GM18502 (cell line): ENCODE data around the gene HLTF.

Source experiments
- ATAC-seq: cut with Tn5 transposase; IDR thresholded peaks from one replicate; pipeline ENCODE4 v1.9.1; 2021; ENCODE audit warnings: mild to moderate bottlenecking; ENCODE audit not compliant: unreplicated experiment, poor library complexity

HLTF gene

DNA sequence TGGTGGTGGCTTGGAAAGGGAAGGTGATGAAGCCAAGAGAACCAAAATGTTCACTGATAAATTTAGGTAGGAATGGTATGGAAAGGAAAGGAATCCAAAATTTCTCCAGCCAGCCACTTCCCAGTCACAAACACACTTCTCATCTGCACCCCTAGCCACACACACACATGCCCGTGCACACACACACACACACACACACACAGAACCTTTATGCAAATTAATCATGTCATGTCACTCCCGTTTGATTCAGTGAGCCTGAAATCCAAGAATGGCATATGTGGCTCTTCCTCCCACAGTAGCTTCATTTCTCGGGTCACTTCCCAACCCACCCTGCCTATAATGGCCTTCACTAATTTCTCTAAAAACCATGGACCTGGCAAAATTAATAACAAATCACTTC, 3.1 kb upstream of the HLTF start:
- no peak for ATAC-seq

DNA sequence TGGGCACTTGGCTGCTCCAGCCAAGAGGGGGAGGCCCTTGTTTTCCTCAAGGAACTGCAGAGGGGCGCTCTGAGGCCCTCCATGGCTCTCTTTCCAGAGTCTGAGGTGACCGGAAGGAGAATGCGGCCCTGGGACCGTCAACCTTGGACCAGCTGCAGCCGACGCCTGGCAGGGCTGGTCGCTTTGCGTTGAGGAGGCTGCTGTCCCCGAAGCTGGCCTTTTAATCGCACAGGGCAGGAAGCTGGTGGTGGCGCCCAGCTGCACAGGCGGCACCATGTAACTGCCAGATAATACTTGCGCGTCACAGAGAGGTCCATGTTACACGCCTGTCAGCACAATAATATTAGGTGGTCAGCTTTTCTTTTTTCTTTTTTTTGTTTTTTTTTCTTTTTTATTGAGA, 875 bp upstream of the HLTF start:
- ATAC-seq: no peak

DNA sequence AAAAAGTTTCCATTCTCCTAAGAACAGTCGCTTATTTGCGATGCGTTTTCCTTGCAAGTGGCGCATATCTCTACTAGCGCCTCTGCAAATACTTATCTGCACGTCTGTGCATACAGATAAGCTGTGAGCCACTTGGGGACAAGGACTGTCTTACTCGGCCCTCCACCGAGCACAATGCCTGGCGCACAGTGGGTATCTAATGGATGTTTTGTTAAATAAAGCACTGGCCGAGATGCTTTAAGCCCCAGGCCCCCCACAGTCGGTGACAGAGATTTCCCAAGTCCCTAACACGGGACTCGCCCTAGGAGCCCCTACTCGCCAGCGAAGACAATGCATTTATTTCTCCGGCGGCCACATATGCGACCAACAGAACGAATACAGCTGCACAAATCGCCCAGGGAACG, 503 bp downstream of the HLTF start:
- ATAC-seq: peak; percentile 41

DNA sequence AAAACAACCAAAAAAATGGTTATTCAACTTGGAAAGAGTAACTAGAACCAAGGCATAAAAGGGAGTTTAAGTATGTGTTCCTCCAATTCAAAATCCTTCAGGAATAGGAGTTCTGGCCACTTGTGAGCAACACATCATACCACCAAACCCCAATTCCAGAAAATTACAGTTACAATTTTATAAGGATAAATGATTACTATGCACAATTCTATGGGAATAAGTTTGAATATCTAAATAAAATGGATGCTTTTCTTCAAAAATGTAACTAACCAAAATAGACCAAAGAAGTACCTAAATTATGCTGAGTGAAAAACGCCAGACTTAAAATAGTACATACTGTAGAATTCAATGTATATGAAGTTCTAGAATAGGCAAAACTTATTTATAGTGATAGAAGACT, 4.6 kb downstream of the HLTF start:
- ATAC-seq: no peak

DNA sequence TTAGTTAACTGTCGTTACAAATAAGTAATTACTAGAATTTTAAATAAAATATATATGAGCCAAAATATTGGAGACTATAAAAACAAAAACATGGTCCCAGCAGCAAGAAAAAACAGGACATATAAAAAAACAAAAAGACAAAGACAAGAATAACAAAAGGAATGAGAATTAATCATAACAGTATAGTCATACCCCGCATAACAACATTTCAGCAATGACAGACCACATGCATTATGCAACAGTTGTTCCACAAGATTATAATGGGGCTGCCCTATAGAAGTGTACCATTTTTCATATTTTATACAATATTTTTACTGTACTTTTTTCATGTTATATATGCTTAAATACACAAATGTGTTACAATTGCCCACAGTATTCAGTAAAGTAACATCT, 5.6 kb downstream of the HLTF start:
- ATAC-seq: no peak

DNA sequence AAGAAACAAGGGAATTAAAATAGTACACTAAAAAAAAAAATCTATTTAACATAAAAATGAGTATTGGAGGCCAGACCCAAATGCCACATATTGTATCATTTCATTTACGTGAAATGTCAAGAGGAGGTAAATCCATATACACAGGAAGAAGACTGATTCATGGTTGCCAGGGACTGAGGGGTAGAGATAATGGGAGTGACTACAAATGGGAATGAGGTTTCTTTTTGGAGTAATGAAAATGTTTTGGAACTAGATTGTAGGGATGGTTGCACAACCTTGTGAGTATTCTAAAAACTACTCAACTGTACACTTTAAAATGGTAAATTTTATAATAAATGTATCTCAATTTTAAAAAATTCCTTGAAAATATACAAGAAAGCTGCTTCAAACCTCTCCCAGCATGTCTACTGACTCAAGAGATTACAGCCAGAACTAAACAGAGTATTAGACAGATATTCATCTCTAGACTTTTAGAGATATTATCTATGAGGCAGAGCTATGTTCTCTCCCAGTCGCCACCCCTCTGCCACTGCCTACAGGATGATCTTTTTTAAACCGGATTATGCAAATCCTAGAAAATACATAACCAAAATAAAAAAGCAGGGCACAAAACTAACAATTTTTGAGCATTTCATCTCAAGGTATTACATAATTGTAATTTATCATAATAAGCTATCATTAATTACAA, 6.2 kb downstream of the HLTF start:
- no peak for ATAC-seq

DNA sequence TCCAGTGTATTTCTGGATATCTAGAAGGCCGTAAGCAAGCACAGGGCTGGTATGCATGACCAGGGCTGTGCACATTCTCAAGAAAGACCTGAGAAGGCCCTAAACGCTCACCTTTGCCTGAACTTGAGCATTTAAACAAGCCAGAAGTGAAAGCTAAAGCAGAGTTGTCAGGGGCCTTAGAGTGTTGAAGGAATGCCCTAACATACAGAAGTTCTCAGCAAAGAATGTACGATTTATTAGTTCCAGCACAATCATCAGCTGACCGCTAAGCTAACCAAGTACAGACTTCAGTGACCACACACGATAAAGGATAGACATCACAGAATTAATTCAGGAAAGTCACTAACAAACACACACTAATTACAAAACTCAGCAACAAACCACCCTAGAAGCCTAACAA, 8.7 kb downstream of the HLTF start:
- ATAC-seq: no peak

DNA sequence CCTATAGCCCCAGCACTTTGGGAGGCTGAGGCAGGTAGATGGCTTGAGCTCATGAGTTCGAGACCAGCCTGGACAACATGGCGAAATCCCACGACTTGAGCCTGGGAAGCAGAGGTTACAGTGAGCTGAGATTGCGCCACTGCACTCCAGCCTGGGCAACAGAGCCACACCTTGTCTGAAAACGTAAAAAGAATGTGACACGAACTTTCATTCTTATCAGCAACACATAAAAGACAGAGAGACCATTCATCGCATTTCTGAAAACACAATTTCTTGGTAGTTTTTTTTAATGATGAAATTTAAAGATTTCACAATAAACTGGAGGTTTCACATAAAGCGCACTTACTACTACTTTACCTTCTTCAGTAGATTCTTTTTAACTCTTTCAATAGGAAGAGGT, 18.4 kb downstream of the HLTF start:
- no peak for ATAC-seq

DNA sequence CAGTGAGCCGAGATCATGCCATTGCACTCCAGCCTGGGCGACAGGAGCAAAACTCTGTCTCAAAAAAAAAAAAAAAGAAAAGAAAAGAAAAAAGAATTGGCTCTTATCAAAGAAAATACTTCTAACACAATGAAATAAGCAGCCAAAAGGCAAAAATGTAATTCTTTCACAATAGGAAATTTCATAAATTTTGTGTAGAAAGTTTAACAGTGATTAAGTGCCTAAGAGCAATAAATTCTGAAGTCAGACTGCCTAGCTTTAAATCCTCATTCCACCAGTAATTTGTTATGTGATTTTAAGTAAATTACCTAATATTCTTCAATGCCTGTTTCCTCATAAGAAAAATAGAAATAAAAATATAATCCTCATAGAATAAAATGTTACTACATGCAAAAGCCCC, 24.6 kb downstream of the HLTF start:
- no peak for ATAC-seq

DNA sequence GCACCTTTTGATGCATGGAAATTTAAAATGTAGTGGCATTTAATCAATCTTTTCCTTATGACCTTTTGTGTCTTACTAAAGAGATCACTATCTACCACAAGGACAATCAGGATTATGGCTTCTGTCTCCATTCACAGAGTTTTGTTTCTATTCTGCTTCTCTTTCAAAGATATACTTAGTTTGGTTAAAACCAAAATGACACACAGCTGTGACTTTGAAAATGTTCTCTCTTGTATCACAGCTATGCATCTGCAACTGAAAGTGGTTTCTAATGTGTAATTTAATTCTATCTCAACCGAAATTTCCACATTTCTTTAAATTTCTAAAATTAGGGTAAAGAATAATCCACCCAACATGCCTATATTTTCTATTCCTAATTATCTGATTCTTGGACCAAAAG, 27.7 kb downstream of the HLTF start:
- peak; percentile 81 for ATAC-seq

DNA sequence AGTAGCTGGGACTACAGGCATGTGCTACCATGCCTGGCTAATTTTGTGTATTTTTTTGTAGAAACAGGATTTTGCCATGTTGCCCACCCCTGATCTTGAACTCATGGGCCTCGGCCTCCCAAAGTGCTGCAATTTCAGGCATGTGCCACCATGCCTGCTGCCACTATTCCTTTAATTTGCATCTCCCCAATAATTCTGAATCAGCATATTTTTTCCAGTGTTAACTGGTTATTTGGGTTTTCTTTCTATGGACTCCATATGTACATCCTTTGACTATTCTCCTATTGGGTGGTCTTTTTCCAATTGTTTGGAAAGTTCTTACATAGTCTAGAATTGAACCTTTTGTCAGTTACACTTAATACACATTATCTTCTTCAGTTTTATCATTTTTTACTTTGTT, 28.1 kb downstream of the HLTF start:
- no peak for ATAC-seq

DNA sequence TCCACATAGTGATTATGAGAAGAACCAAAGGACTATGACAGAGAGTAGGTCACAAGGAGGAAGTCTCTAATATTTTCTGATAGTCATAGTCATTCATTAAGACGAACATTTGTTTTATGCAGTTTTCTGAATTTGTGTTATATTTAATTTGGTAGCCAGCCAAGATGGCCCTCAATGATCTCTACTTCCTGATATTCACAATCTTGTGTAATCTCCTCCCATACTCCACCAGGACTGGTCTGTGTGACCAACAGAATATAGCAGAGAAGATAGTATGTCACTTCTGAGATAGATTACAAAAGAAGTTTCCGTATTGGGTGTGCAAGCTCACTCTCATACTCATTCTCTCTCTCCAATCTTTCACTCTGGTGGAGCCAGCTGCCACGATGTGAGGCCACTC, 30.8 kb downstream of the HLTF start:
- no peak for ATAC-seq

DNA sequence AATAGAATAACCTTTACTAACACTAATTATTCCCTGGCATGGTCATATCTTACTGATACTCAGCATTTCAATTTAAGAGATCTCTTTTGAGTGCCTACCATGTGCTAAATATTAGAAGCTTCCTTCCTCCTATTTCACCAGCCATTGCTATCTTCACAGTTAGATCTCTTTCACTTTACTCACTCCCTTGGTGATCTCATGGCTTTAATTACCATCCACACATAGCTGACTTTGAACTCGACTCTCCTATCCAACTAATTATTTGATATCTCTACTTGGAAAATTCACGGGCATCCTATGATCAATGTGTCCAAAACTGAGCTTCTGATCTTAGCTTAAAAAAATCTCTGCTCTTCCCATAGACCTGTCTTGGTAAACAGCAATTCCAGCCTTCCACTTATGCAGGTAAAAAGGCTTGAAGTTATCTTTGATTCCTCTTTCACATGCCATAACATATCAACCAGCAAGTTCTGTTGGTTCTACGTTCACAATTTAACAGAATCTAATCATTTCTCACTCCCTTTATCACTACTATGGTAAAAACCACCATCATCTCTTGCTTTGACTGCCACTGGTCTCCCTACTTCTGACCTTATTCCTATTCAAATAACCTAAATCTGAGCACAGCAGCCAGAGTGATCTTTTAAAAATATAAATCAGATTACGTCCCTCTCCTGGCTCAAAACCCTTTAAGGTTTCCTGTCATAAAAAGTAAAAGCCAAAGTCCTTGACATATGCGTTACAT, 41.8 kb downstream of the HLTF start:
- no peak for ATAC-seq

DNA sequence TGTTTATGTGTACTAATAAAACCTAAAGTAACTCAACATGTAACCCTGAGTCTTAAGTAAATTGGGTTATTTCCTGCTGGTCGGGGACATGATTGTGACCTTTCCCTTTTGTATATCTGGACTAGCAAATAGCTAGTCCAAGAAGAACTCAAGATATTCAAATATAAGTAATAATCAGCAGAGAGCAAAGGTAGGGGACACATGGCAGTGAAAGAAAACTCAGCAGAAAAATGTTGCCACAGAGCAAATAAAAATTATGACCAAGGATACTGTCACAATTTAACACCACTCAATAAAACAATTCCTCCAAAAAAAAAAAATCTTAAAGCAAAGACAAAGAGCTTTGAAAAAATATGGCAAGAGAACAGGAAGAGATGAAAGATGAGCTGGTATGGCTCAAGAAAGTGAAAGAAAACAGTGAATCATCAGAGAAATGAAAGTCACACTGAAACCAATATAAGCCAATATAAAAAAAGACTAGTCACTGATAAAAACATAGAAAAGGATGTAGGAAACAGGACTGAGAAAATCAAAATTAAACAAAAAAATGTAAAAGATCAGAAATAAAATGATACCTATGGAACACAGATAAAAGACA, 43.4 kb downstream of the HLTF start:
- peak; percentile 93 for ATAC-seq

DNA sequence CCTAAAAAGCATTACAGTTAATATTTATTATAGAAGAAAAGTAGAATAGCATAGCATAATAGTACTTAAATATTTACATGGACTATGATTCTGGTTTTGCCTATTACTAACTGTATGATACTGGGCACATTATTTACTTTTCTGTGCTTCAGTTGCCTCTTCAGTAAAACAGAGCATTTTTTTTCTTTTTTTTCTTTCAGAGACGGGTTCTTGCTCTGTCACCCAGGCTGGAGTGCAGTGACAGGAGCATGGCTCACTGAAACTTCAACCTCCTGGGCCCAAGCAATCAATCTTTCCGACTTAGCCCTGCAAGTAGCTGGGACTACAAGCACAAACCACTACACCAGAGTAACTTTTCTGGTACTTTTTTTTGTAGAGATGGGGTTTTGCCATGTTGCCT, 48.0 kb downstream of the HLTF start:
- ATAC-seq: no peak

DNA sequence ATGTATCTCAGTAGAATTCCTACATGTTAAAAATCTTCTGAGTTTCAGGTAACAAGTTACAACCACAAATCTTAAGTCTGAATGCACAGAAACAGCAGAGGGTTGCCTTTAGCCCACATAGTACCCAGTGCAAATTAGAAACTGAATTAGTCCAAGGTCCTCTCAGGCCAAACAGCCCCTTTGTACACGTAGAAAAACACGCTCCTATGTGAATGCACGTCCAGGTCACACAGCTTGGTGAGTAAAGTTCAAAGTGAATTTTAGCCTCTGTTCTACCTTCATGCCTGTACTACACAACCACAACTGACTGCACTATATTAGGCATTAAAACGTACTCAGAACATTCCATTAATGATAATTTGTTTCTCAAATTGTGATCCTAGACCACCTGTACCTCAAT, 48.6 kb downstream of the HLTF start:
- no peak for ATAC-seq

DNA sequence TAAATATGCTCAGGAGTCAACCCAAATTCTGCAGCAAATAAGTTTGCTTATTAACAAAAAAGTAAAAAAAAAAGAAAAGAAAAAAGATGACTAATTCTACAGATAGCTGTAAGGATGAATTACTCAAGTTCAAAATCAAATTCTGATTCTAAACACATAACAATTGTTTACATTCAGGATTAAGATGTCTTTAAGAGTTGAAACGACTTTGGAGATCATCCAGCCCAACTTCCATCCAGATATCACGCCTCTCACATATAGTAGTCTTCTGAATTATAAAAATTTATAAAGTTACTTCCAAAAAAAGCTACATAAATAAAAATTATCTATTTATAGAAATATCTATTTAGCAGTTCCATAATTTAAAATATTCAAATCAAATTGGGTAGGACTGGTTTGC, 55.2 kb downstream of the HLTF start:
- ATAC-seq: no peak

DNA sequence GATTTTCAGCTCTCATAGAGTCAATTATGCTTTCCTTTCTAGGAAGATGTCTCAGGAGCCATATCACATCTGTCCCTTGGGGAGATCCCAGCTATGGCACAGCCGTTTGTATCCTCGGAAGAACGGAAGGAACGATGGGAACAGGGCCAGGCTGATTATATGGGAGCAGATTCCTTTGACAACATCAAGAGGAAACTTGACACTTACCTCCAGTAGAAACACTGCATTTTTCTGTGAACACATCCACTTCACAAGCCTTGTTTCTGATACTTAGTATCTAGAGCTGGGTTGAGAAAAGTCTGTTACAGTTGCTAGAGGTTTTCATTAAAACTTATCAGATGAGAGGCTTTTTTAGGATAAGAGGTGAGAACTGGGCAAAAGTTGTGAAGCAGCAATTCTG, 59.6 kb downstream of the HLTF start:
- ATAC-seq: no peak

DNA sequence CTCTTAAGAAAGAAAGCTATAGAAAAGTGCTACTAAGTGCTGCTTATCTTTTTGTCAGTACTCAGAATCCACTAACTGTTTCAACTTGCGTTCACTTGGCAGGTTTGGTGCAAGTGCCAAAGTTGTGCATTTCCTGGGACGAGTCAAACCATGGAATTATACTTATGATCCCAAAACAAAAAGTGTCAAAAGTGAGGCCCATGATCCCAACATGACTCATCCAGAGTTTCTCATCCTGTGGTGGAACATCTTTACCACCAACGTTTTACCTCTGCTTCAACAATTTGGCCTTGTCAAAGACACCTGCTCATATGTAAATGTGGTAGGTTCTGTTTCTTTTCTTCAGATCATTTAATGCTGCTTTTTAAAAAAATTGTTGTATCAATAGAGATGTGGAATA, 62.4 kb downstream of the HLTF start:
- ATAC-seq: no peak

DNA sequence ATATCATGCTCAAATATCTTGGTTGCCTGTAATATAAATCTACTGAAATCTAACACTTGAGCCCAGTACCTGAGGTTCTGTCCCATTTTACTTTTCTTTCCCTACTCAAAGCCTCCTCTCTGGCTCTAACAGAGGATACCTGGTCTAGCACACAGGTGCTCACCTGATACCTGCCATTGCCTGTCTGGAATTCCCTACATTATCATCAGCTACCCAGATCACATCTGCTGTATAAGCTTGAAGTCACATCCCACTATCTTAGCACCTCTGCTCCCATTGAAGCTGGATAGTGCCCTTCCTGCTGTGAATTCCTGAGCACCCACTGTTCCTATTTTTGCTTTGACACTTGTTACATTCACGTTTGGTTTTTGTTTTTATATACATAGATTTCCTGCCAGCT, 64.5 kb downstream of the HLTF start:
- ATAC-seq: no peak

DNA sequence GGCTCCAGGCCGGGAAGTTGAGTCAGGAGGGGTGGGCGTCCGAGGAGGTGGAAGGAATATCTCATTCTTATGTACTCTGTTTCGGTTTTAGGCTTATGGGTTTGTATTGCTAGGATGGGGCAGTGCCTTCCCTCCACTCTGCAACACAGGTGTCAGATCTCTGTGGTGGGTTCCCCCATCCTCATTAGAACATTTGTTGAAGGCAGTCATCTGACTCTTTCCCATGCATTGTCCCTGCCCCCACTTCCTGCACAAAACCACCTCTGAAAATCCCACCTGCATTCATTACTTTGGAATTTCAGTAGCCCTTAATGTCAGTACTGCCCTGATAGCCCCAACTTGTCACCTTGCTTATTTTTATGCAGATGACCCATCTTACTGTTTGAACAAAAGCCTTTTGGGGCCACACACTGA, 65.5 kb downstream of the HLTF start:
- ATAC-seq: no peak
